H9 (cell line): ENCODE results near the gene FAAH. TPM values are rescaled to one million over a fixed set of nuclear protein-coding genes. Genes with fewer than 3 reads are reported as not detected.

Experiments
- DNase-seq: peaks from one replicate; pipeline ENCODE4 v3.0.0-alpha.2; 2017
- H2AFZ ChIP-seq: one replicate; pipeline ENCODE4 v1.6.1; 2013; ENCODE audit warnings: mild to moderate bottlenecking, low read length, control low read depth, moderate library complexity
- H2AK5ac ChIP-seq: 2 replicates; pipeline ENCODE4 v1.6.1; 2013; ENCODE audit warnings: low read length, control low read depth, mixed read lengths; ENCODE audit not compliant: insufficient read length
- H2BK120ac ChIP-seq: one replicate; pipeline ENCODE4 v1.6.1; 2013; ENCODE audit warnings: low read depth, mild to moderate bottlenecking, low read length, control low read depth, inconsistent platforms; ENCODE audit not compliant: poor library complexity, severe bottlenecking
- H2BK12ac ChIP-seq: 2 replicates; pipeline ENCODE4 v1.6.1; 2013; ENCODE audit warnings: low read length, control low read depth, mixed read lengths, low read depth; ENCODE audit not compliant: insufficient read length
- H2BK15ac ChIP-seq: 2 replicates; pipeline ENCODE4 v1.6.1; 2013; ENCODE audit warnings: low read depth, low read length, control low read depth
- H2BK20ac ChIP-seq: one replicate; pipeline ENCODE4 v1.6.1; 2013; ENCODE audit warnings: low read depth, mild to moderate bottlenecking, low read length, control low read depth, inconsistent platforms; ENCODE audit not compliant: poor library complexity, severe bottlenecking
- H2BK5ac ChIP-seq: 2 replicates; pipeline ENCODE4 v1.6.1; 2013; ENCODE audit warnings: low read length, control low read depth, mixed read lengths; ENCODE audit not compliant: insufficient read length
- H3K14ac ChIP-seq: 2 replicates; pipeline ENCODE4 v1.6.1; 2013; ENCODE audit warnings: low read length, control low read depth; ENCODE audit not compliant: insufficient read depth
- H3K18ac ChIP-seq: 2 replicates; pipeline ENCODE4 v1.6.1; 2013; ENCODE audit warnings: low read depth, mild to moderate bottlenecking, mixed read lengths, low read length, control low read depth; ENCODE audit not compliant: insufficient read length
- H3K23ac ChIP-seq: 2 replicates; pipeline ENCODE4 v1.6.1; 2013; ENCODE audit warnings: low read length, control low read depth, mixed read lengths, low read depth; ENCODE audit not compliant: insufficient read length
- H3K23me2 ChIP-seq: 2 replicates; pipeline ENCODE4 v1.6.1; 2013; ENCODE audit warnings: low read depth, mild to moderate bottlenecking, mixed read lengths, low read length, control low read depth; ENCODE audit not compliant: insufficient read length, poor library complexity, severe bottlenecking
- H3K27ac ChIP-seq: 2 replicates; pipeline ENCODE4 v1.5.1; 2013; ENCODE audit warnings: low read length, control low read depth, mixed read lengths, low read depth; ENCODE audit not compliant: insufficient read length
- H3K27me3 ChIP-seq: 2 replicates; pipeline ENCODE4 v1.6.1; 2013; ENCODE audit warnings: low read length, control low read depth, inconsistent platforms; ENCODE audit not compliant: insufficient read depth
- H3K4ac ChIP-seq: 2 replicates; pipeline ENCODE4 v1.6.1; 2013; ENCODE audit warnings: low read depth, mild to moderate bottlenecking, control low read depth, inconsistent platforms, low read length, moderate library complexity
- H3K4me1 ChIP-seq: 2 replicates; pipeline ENCODE4 v1.6.1; 2013; ENCODE audit warnings: low read length, control low read depth, inconsistent platforms; ENCODE audit not compliant: insufficient read depth
- H3K4me2 ChIP-seq: 2 replicates; pipeline ENCODE4 v1.6.1; 2013; ENCODE audit warnings: low read length, control low read depth, mixed read lengths; ENCODE audit not compliant: insufficient read length, insufficient read depth
- H3K56ac ChIP-seq: 2 replicates; pipeline ENCODE4 v1.6.1; 2013; ENCODE audit warnings: low read depth, mild to moderate bottlenecking, mixed read lengths, low read length, control low read depth; ENCODE audit not compliant: insufficient read length
- H3K79me1 ChIP-seq: 2 replicates; pipeline ENCODE4 v1.6.1; 2013; ENCODE audit warnings: low read depth, mild to moderate bottlenecking, moderate library complexity, low read length, control low read depth, inconsistent platforms; ENCODE audit not compliant: insufficient read depth, poor library complexity, severe bottlenecking
- H3K79me2 ChIP-seq: 2 replicates; pipeline ENCODE4 v1.6.1; 2013; ENCODE audit warnings: low read length, control low read depth, inconsistent platforms; ENCODE audit not compliant: insufficient read depth
- H3K9ac ChIP-seq: 2 replicates; pipeline ENCODE4 v1.6.1; 2013; ENCODE audit warnings: low read length, control low read depth, mixed read lengths; ENCODE audit not compliant: insufficient read length; ENCODE audit errors: extremely low read depth
- H3K9me3 ChIP-seq: one replicate; pipeline ENCODE4 v1.6.1; 2013; ENCODE audit warnings: low read depth, low read length, inconsistent platforms; ENCODE audit not compliant: control insufficient read depth
- H3T11ph ChIP-seq: one replicate; pipeline ENCODE4 v1.6.1; 2013; ENCODE audit warnings: mild to moderate bottlenecking, low read length, control low read depth, inconsistent platforms
- H4K20me1 ChIP-seq: one replicate; pipeline ENCODE4 v1.6.1; 2013; ENCODE audit not compliant: control insufficient read depth, insufficient read length, insufficient read depth
- H4K5ac ChIP-seq: 2 replicates; pipeline ENCODE4 v1.6.1; 2013; ENCODE audit warnings: low read depth, mild to moderate bottlenecking, mixed read lengths, low read length, control low read depth; ENCODE audit not compliant: insufficient read length
- H4K8ac ChIP-seq: replicated peaks from 2 replicates; pipeline ENCODE4 v1.6.1; 2013; ENCODE audit warnings: low read length, control low read depth, mixed read lengths, low read depth; ENCODE audit not compliant: insufficient read length
- H4K91ac ChIP-seq: 2 replicates; pipeline ENCODE4 v1.6.1; 2013; ENCODE audit warnings: low read depth, mild to moderate bottlenecking, moderate library complexity, mixed read lengths, low read length, control low read depth; ENCODE audit not compliant: insufficient read length
- H3K27ac Mint-ChIP-seq, 3 experiments: 2 replicates in 2 of 3; 3 replicates in 1 of 3; pipeline ENCODE4 v1.8.0; 2020 to 2021; ENCODE audit warnings: mixed read lengths in 3 of 3, mild to moderate bottlenecking in 1 of 3, moderate library complexity in 1 of 3
- H3K27me3 Mint-ChIP-seq: 2 replicates; pipeline ENCODE4 v1.8.0; 2021; ENCODE audit warnings: low read depth, mild to moderate bottlenecking, moderate library complexity, mixed read lengths
- H3K36me3 Mint-ChIP-seq, 3 experiments: 2 replicates in 2 of 3; 3 replicates in 1 of 3; pipeline ENCODE4 v1.8.0; 2020 to 2021; ENCODE audit warnings: low read depth in 3 of 3, mixed read lengths in 3 of 3; ENCODE audit not compliant: insufficient read depth in 1 of 3
- H3K4me1 Mint-ChIP-seq, 2 experiments: 2 replicates each; pipeline ENCODE4 v1.8.0; 2020; ENCODE audit warnings: mixed read lengths in 2 of 2
- H3K4me3 Mint-ChIP-seq, 2 experiments: 2 replicates in 1 of 2; 3 replicates in 1 of 2; pipeline ENCODE4 v1.8.0; 2020 to 2021; ENCODE audit warnings: mild to moderate bottlenecking in 2 of 2, mixed read lengths in 2 of 2, moderate library complexity in 1 of 2
- H3K9me3 Mint-ChIP-seq, 2 experiments: 2 replicates in 1 of 2; 3 replicates in 1 of 2; pipeline ENCODE4 v1.8.0; 2020; ENCODE audit warnings: mild to moderate bottlenecking in 2 of 2, mixed read lengths in 2 of 2, moderate library complexity in 1 of 2
- WGBS: extraction: QIAGEN DNeasy Blood & Tissue Kit; methylation state at CpG from one replicate; pipeline ENCODE4 v1.1.7; 2013; ENCODE audit warnings: missing lambda C conversion rate, low lambda C conversion rate, mixed read lengths; ENCODE audit not compliant: insufficient read length; ENCODE audit errors: extremely low coverage; 5-methylcytosine and 5-hydroxymethylcytosine counted together
- total RNA-seq: library from RNA; stranded (reverse); gene quantifications from 2 replicates; pipeline ENCODE4 v1.2.1, GENCODE V29; 2021
- TF ChIP-seq, protein P1 (sequence below): fragments of 200-600 bp; sonication (generic); conservative IDR thresholded peaks from 3 replicates; pipeline ENCODE4 v1.8.0; 2021; ENCODE audit warnings: antibody characterized with exemption, mild to moderate bottlenecking

Gene FAAH
- total RNA-seq, 1 experiment from 2014 or later, result 18.9 TPM

DNA sequence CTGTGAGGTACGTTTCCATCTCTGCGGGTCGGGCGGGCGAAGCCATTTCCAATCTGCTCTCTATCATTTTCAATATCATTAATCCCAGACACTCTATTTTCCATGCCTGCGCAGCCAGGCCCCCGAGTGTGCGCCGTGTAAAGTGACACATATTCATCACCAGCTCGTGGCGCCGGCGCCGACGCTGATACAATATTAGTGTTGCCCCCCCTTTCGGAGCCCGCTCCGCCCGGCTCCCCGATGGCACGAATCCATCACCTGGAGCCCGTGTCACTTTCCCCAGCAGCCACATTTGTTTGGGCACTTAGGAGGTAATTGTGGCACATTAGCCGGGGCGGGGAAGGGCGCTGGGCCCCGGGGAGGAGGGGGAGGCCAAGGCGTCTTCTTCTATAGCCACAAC is 61.8 kb downstream of the FAAH start:
- Histone ChIP-seq H3K4ac (no peak overlapping the region), H3K27me3 (peaks cover 13% of the 10 kb centered on the region), H3K23ac (no peak overlapping the region), H2AFZ (no peak overlapping the region), H3K79me1 (no peaks in the 10 kb centered on the region), H2BK120ac (no peak overlapping the region), H3T11ph (no peak overlapping the region), H2BK15ac (no peak overlapping the region), H2BK20ac (no peak overlapping the region), H3K14ac (no peak overlapping the region), H3K18ac (no peak overlapping the region), H3K79me2 (no peaks in the 10 kb centered on the region), H3K56ac (no peak overlapping the region), H2BK5ac (no peak overlapping the region), H3K9me3 (no peaks in the 10 kb centered on the region), H4K8ac (no peak overlapping the region), H2AK5ac (no peak overlapping the region), H3K27ac (no peak overlapping the region), H3K9ac (no peak overlapping the region), H3K4me2 (no peak overlapping the region), H3K23me2 (no peaks in the 10 kb centered on the region), H2BK12ac (no peak overlapping the region), H4K5ac (no peak overlapping the region), H3K4me1 (peaks cover 2% of the 10 kb centered on the region; the same call in 1 of the 2 replicates), H4K91ac (no peak overlapping the region), H4K20me1 (no peaks in the 10 kb centered on the region)
- H3K27ac Mint-ChIP-seq, result no peak overlapping the region
- H3K9me3 Mint-ChIP-seq, result peaks cover 0 to 3% of the 10 kb centered on the region in 2 experiments; a peak in 2 of 5 replicates
- TF ChIP-seq, protein P1, sequence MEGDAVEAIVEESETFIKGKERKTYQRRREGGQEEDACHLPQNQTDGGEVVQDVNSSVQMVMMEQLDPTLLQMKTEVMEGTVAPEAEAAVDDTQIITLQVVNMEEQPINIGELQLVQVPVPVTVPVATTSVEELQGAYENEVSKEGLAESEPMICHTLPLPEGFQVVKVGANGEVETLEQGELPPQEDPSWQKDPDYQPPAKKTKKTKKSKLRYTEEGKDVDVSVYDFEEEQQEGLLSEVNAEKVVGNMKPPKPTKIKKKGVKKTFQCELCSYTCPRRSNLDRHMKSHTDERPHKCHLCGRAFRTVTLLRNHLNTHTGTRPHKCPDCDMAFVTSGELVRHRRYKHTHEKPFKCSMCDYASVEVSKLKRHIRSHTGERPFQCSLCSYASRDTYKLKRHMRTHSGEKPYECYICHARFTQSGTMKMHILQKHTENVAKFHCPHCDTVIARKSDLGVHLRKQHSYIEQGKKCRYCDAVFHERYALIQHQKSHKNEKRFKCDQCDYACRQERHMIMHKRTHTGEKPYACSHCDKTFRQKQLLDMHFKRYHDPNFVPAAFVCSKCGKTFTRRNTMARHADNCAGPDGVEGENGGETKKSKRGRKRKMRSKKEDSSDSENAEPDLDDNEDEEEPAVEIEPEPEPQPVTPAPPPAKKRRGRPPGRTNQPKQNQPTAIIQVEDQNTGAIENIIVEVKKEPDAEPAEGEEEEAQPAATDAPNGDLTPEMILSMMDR, result no peak
- no peaks in the 10 kb centered on the region; a peak in 1 of 7 replicates for H3K36me3 Mint-ChIP-seq
- DNase-seq, result no peak
- H3K27me3 Mint-ChIP-seq, result peaks cover 98% of the 10 kb centered on the region
- H3K4me3 Mint-ChIP-seq, result no peak overlapping the region
- WGBS, result no CpG with 5 or more reads among the region's 27 CpGs
- peaks cover 29 to 61% of the 10 kb centered on the region in 2 experiments for H3K4me1 Mint-ChIP-seq
